Progenitor cell of endocrine pancreas (in vitro differentiated cells): ENCODE data around the gene LPCAT3. TPM values are rescaled to one million over a fixed set of nuclear protein-coding genes. Genes with fewer than 3 reads are reported as not detected.

ENCODE experiments used
- DNase-seq: peaks from one replicate; pipeline ENCODE4 v3.0.0; 2021; ENCODE audit warnings: low spot score; ENCODE audit not compliant: unreplicated experiment
- H3K27ac Mint-ChIP-seq: 2 replicates; pipeline ENCODE4 v1.8.0; 2021; ENCODE audit warnings: mild to moderate bottlenecking, moderate library complexity, mixed read lengths
- H3K27me3 Mint-ChIP-seq: 2 replicates; pipeline ENCODE4 v1.8.0; 2021; ENCODE audit warnings: mixed read lengths
- H3K36me3 Mint-ChIP-seq: 2 replicates; pipeline ENCODE4 v1.8.0; 2022; ENCODE audit warnings: mixed read lengths; ENCODE audit not compliant: insufficient read depth
- H3K4me1 Mint-ChIP-seq: 2 replicates; pipeline ENCODE4 v1.8.0; 2021; ENCODE audit warnings: low read depth, mixed read lengths
- H3K4me3 Mint-ChIP-seq: 2 replicates; pipeline ENCODE4 v1.8.0; 2021; ENCODE audit warnings: low read depth, mild to moderate bottlenecking, moderate library complexity, mixed read lengths
- H3K9me3 Mint-ChIP-seq: 2 replicates; pipeline ENCODE4 v1.8.0; 2021; ENCODE audit warnings: low read depth, mixed read lengths
- CTCF ChIP-seq: fragments of 200-600 bp; sonication (generic); IDR thresholded peaks from one replicate; pipeline ENCODE4 v1.5.0; 2021; ENCODE audit warnings: antibody characterized with exemption, mild to moderate bottlenecking; ENCODE audit not compliant: unreplicated experiment
- total RNA-seq: library from RNA; stranded (reverse); gene quantifications from 2 replicates; pipeline ENCODE4 v1.2.1, GENCODE V29; 2021

LPCAT3 gene
- total RNA-seq, 1 donor from 2014 or later = 81.8 TPM

GRCh38 chr12:6964605-6965025, 53.7 kb downstream of the LPCAT3 start:
- Mint-ChIP-seq H3K27ac (peak overlapping the region; percentile 99), H3K9me3 (no peaks in the 10 kb centered on the region), H3K27me3 (no peaks in the 10 kb centered on the region), H3K4me3 (peak overlapping the region; percentile 97), H3K36me3 (peaks cover 22% of the 10 kb centered on the region), H3K4me1 (peaks cover 50% of the 10 kb centered on the region)
- no peak for TF ChIP-seq CTCF
- DNase-seq = no peak

GRCh38 chr12:6963791-6964413, 54.4 kb downstream of the LPCAT3 start:
- H3K27ac Mint-ChIP-seq = peak overlapping the region; percentile 99
- no peak for DNase-seq
- no peaks in the 10 kb centered on the region for H3K27me3 Mint-ChIP-seq
- H3K4me1 Mint-ChIP-seq = peaks cover 44% of the 10 kb centered on the region
- no peak for TF ChIP-seq CTCF
- peaks cover 22% of the 10 kb centered on the region for H3K36me3 Mint-ChIP-seq
- H3K4me3 Mint-ChIP-seq = peak overlapping the region; percentile 97
- no peaks in the 10 kb centered on the region for H3K9me3 Mint-ChIP-seq

GRCh38 chr12:6963016-6963731, 55.1 kb downstream of the LPCAT3 start:
- Mint-ChIP-seq H3K36me3 (peaks cover 23% of the 10 kb centered on the region), H3K9me3 (no peaks in the 10 kb centered on the region), H3K27ac (peak overlapping the region; percentile 99), H3K27me3 (no peaks in the 10 kb centered on the region), H3K4me1 (peaks cover 40% of the 10 kb centered on the region), H3K4me3 (peak overlapping the region; percentile 97)
- TF ChIP-seq CTCF = peak; percentile 33
- DNase-seq = peak; percentile 96

- no peak for TF ChIP-seq CTCF
- Mint-ChIP-seq H3K4me3 (peak overlapping the region; percentile 97), H3K27me3 (no peaks in the 10 kb centered on the region), H3K27ac (peak overlapping the region; percentile 99), H3K36me3 (peaks cover 19% of the 10 kb centered on the region), H3K4me1 (peaks cover 38% of the 10 kb centered on the region), H3K9me3 (no peaks in the 10 kb centered on the region)
- DNase-seq = no peak
Measured at GRCh38 chr12:6962285-6963015, 55.8 kb downstream of the LPCAT3 start.

DNA sequence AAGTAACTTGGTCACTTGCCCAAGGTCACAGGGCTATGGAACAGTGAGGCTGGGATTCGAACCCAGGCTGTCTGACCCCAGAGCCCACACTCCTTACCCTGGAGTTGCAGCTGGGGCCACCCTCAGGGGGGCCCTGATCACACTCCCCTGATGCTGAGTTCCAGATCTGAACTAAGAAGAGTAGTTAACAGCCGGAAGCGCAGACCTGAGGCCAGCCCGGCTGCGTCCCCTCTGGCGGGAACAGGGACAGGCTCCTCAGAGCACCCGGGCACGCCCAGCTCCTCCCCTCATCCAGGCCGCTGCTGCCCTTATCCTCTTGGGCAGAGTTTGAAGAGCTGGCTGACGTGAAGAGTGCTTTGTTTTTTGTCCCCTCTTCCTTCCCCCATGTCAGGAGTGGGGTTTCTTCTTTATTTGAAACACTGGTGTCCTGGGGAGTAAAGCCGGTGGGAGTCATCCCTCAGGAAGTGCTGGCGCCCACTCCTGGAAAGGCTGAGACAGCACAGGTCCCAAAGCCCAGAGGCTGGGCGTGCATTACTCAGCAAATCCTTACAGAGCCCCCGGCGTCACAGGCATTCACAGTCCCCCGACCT, 56.5 kb downstream of the LPCAT3 start:
- H3K4me1 Mint-ChIP-seq = peaks cover 38% of the 10 kb centered on the region
- TF ChIP-seq CTCF = peak; percentile 69
- H3K36me3 Mint-ChIP-seq = peaks cover 21% of the 10 kb centered on the region
- H3K27ac Mint-ChIP-seq = peak overlapping the region; percentile 99
- no peaks in the 10 kb centered on the region for H3K27me3 Mint-ChIP-seq
- peak overlapping the region; percentile 97 for H3K4me3 Mint-ChIP-seq
- DNase-seq = peak; percentile 74
- no peaks in the 10 kb centered on the region for H3K9me3 Mint-ChIP-seq
